Measurements from ENCODE around the gene CDH12.

The CDH12 gene

GRCh38 chr5:22604711-22605110 is 248.4 kb downstream of the CDH12 start:
- Histone ChIP-seq H3K4me1 (ENCODE audit: insufficient read depth, low read length) (no peaks in the 10 kb centered on the region), H3K27ac (ENCODE audit: low read length) (no peak overlapping the region)

GRCh38 chr5:22598796-22599195 is 254.3 kb downstream of the CDH12 start:
- Histone ChIP-seq H3K36me3 (ENCODE audit: insufficient read depth, low read depth, low read length) (no peaks in the 10 kb centered on the region), H3K4me3 (ENCODE audit: low read length) (no peak overlapping the region), H3K9me3 (ENCODE audit: insufficient read depth, low read depth, low read length) (no peaks in the 10 kb centered on the region), H3K9ac (ENCODE audit: low read depth, low read length) (no peak overlapping the region), H3K27me3 (ENCODE audit: insufficient read depth, low read length) (no peaks in the 10 kb centered on the region), H3K27ac (ENCODE audit: low read length) (no peak overlapping the region), H3K4me1 (ENCODE audit: insufficient read depth, low read length) (no peaks in the 10 kb centered on the region)

More at GRCh38 chr5:22604711-22605110, 248.4 kb downstream of the CDH12 start:
- Histone ChIP-seq H3K9me3 (ENCODE audit: insufficient read depth, low read depth, low read length) (peaks cover 25% of the 10 kb centered on the region), H3K9ac (ENCODE audit: low read depth, low read length) (no peak overlapping the region), H3K36me3 (ENCODE audit: insufficient read depth, low read depth, low read length) (no peaks in the 10 kb centered on the region), H3K4me3 (ENCODE audit: low read length) (no peak overlapping the region), H3K27me3 (ENCODE audit: insufficient read depth, low read length) (no peaks in the 10 kb centered on the region)

- H3K9me3 ChIP-seq (ENCODE audit: insufficient read depth, low read depth, low read length): no peaks in the 10 kb centered on the region
- H3K36me3 ChIP-seq (ENCODE audit: insufficient read depth, low read depth, low read length): no peaks in the 10 kb centered on the region
- no peaks in the 10 kb centered on the region for H3K4me1 ChIP-seq (ENCODE audit: insufficient read depth, low read length)
- H3K27ac ChIP-seq (ENCODE audit: low read length): no peak overlapping the region
- no peak overlapping the region for H3K9ac ChIP-seq (ENCODE audit: low read depth, low read length)
- H3K27me3 ChIP-seq (ENCODE audit: insufficient read depth, low read length): no peaks in the 10 kb centered on the region
- H3K4me3 ChIP-seq (ENCODE audit: low read length): no peak overlapping the region
These were observed 256.7 kb downstream of the CDH12 start for GRCh38 chr5:22596404-22596970.

- Histone ChIP-seq H3K27ac (ENCODE audit: low read length) (no peak overlapping the region), H3K9ac (ENCODE audit: low read depth, low read length) (no peak overlapping the region), H3K9me3 (ENCODE audit: insufficient read depth, low read depth, low read length) (no peaks in the 10 kb centered on the region), H3K4me1 (ENCODE audit: insufficient read depth, low read length) (no peaks in the 10 kb centered on the region), H3K27me3 (ENCODE audit: insufficient read depth, low read length) (no peaks in the 10 kb centered on the region), H3K36me3 (ENCODE audit: insufficient read depth, low read depth, low read length) (no peaks in the 10 kb centered on the region), H3K4me3 (ENCODE audit: low read length) (no peak overlapping the region)
These were observed 258.7 kb downstream of the CDH12 start for GRCh38 chr5:22594491-22594890.

- Histone ChIP-seq H3K4me3 (ENCODE audit: low read length) (no peak overlapping the region), H3K9ac (ENCODE audit: low read depth, low read length) (no peak overlapping the region), H3K9me3 (ENCODE audit: insufficient read depth, low read depth, low read length) (no peaks in the 10 kb centered on the region), H3K27ac (ENCODE audit: low read length) (no peak overlapping the region), H3K36me3 (ENCODE audit: insufficient read depth, low read depth, low read length) (no peaks in the 10 kb centered on the region), H3K4me1 (ENCODE audit: insufficient read depth, low read length) (no peaks in the 10 kb centered on the region), H3K27me3 (ENCODE audit: insufficient read depth, low read length) (no peaks in the 10 kb centered on the region)
These were observed 259.6 kb downstream of the CDH12 start for GRCh38 chr5:22593592-22593991.

GRCh38 chr5:22591461-22591860 is 261.7 kb downstream of the CDH12 start:
- H3K9ac ChIP-seq (ENCODE audit: low read depth, low read length): no peak overlapping the region
- H3K36me3 ChIP-seq (ENCODE audit: insufficient read depth, low read depth, low read length): no peaks in the 10 kb centered on the region
- no peak overlapping the region for H3K27ac ChIP-seq (ENCODE audit: low read length)
- no peaks in the 10 kb centered on the region for H3K4me1 ChIP-seq (ENCODE audit: insufficient read depth, low read length)
- H3K27me3 ChIP-seq (ENCODE audit: insufficient read depth, low read length): no peaks in the 10 kb centered on the region
- no peaks in the 10 kb centered on the region for H3K9me3 ChIP-seq (ENCODE audit: insufficient read depth, low read depth, low read length)
- H3K4me3 ChIP-seq (ENCODE audit: low read length): no peak overlapping the region

GRCh38 chr5:22590677-22591268 is 262.4 kb downstream of the CDH12 start:
- H3K9me3 ChIP-seq (ENCODE audit: insufficient read depth, low read depth, low read length): no peaks in the 10 kb centered on the region
- no peaks in the 10 kb centered on the region for H3K4me1 ChIP-seq (ENCODE audit: insufficient read depth, low read length)
- H3K27ac ChIP-seq (ENCODE audit: low read length): no peak overlapping the region
- H3K4me3 ChIP-seq (ENCODE audit: low read length): no peak overlapping the region
- no peaks in the 10 kb centered on the region for H3K27me3 ChIP-seq (ENCODE audit: insufficient read depth, low read length)
- no peaks in the 10 kb centered on the region for H3K36me3 ChIP-seq (ENCODE audit: insufficient read depth, low read depth, low read length)
- no peak overlapping the region for H3K9ac ChIP-seq (ENCODE audit: low read depth, low read length)

GRCh38 chr5:22577711-22578110 is 275.4 kb downstream of the CDH12 start:
- H3K4me1 ChIP-seq (ENCODE audit: insufficient read depth, low read length): no peaks in the 10 kb centered on the region
- no peaks in the 10 kb centered on the region for H3K27me3 ChIP-seq (ENCODE audit: insufficient read depth, low read length)
- H3K4me3 ChIP-seq (ENCODE audit: low read length): no peak overlapping the region
- H3K27ac ChIP-seq (ENCODE audit: low read length): no peak overlapping the region
- no peaks in the 10 kb centered on the region for H3K36me3 ChIP-seq (ENCODE audit: insufficient read depth, low read depth, low read length)
- no peaks in the 10 kb centered on the region for H3K9me3 ChIP-seq (ENCODE audit: insufficient read depth, low read depth, low read length)
- no peak overlapping the region for H3K9ac ChIP-seq (ENCODE audit: low read depth, low read length)

GRCh38 chr5:22577006-22577405 is 276.1 kb downstream of the CDH12 start:
- no peaks in the 10 kb centered on the region for H3K9me3 ChIP-seq (ENCODE audit: insufficient read depth, low read depth, low read length)
- H3K4me3 ChIP-seq (ENCODE audit: low read length): no peak overlapping the region
- H3K36me3 ChIP-seq (ENCODE audit: insufficient read depth, low read depth, low read length): no peaks in the 10 kb centered on the region
- H3K27ac ChIP-seq (ENCODE audit: low read length): no peak overlapping the region
- no peaks in the 10 kb centered on the region for H3K4me1 ChIP-seq (ENCODE audit: insufficient read depth, low read length)
- no peak overlapping the region for H3K9ac ChIP-seq (ENCODE audit: low read depth, low read length)
- H3K27me3 ChIP-seq (ENCODE audit: insufficient read depth, low read length): no peaks in the 10 kb centered on the region

- no peak overlapping the region for H3K9ac ChIP-seq (ENCODE audit: low read depth, low read length)
- H3K36me3 ChIP-seq (ENCODE audit: insufficient read depth, low read depth, low read length): no peaks in the 10 kb centered on the region
- no peaks in the 10 kb centered on the region for H3K4me1 ChIP-seq (ENCODE audit: insufficient read depth, low read length)
- H3K27me3 ChIP-seq (ENCODE audit: insufficient read depth, low read length): no peaks in the 10 kb centered on the region
- no peaks in the 10 kb centered on the region for H3K9me3 ChIP-seq (ENCODE audit: insufficient read depth, low read depth, low read length)
- no peak overlapping the region for H3K27ac ChIP-seq (ENCODE audit: low read length)
- H3K4me3 ChIP-seq (ENCODE audit: low read length): no peak overlapping the region
These were observed 280.2 kb downstream of the CDH12 start for GRCh38 chr5:22572941-22573340.

- H3K9me3 ChIP-seq (ENCODE audit: insufficient read depth, low read depth, low read length): no peaks in the 10 kb centered on the region
- H3K4me1 ChIP-seq (ENCODE audit: insufficient read depth, low read length): no peaks in the 10 kb centered on the region
- H3K4me3 ChIP-seq (ENCODE audit: low read length): no peak overlapping the region
- no peaks in the 10 kb centered on the region for H3K36me3 ChIP-seq (ENCODE audit: insufficient read depth, low read depth, low read length)
- H3K9ac ChIP-seq (ENCODE audit: low read depth, low read length): no peak overlapping the region
- H3K27me3 ChIP-seq (ENCODE audit: insufficient read depth, low read length): no peaks in the 10 kb centered on the region
- no peak overlapping the region for H3K27ac ChIP-seq (ENCODE audit: low read length)
These were observed 285.2 kb downstream of the CDH12 start for GRCh38 chr5:22567983-22568382.

GRCh38 chr5:22560147-22560546 is 293.0 kb downstream of the CDH12 start:
- H3K4me3 ChIP-seq (ENCODE audit: low read length): no peak overlapping the region
- no peaks in the 10 kb centered on the region for H3K9me3 ChIP-seq (ENCODE audit: insufficient read depth, low read depth, low read length)
- H3K27ac ChIP-seq (ENCODE audit: low read length): no peak overlapping the region
- H3K4me1 ChIP-seq (ENCODE audit: insufficient read depth, low read length): no peaks in the 10 kb centered on the region
- no peaks in the 10 kb centered on the region for H3K27me3 ChIP-seq (ENCODE audit: insufficient read depth, low read length)
- H3K9ac ChIP-seq (ENCODE audit: low read depth, low read length): no peak overlapping the region
- no peaks in the 10 kb centered on the region for H3K36me3 ChIP-seq (ENCODE audit: insufficient read depth, low read depth, low read length)
